HG02571 (cell line): ENCODE results near the gene GNAI2.
A peak's percentile ranks its signal among the peaks of the same experiment; 100 is the strongest.
"Not testable (repeated sequence)": the region's sequence is repeated elsewhere in the genome, so short reads cannot be mapped to it uniquely, and the experiment has no call there.

Experiments used
- ATAC-seq: cut with Tn5 transposase; IDR thresholded peaks from one replicate; pipeline ENCODE4 v1.9.1; 2021; ENCODE audit warnings: mild to moderate bottlenecking, moderate library complexity; ENCODE audit not compliant: unreplicated experiment

Gene GNAI2

GRCh38 chr3:50263478-50264382 is 27.7 kb downstream of the GNAI2 start:
- ATAC-seq: no peak

DNA sequence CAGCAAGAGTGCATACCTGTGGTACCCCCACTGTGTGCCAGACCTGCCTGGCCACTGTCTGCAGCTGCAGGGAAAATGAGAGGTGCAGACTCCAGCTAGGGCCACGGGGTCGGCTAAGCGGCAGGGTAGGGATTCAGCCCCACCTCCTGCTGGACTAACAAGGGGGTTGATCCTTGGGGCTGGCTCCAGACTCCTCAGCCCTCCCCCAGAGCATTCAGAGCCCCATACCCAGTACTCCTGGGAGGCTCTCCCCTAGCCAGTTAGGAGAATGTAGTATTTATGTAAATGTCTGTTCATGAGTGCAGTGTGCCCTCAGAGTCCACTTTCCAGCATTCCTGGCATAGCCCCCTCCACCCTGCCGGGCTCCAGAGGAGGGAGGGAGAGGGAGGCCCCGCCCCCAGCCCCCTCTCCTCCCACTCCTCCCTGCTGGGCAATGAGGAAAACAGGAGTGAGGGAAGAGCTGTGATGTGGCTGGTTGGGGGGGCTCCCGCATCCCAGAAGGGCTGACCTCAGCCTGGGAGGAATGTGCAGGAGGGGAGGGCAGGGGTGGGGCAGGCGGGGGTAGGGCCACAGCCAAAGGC is 28.5 kb downstream of the GNAI2 start:
- no peak for ATAC-seq

DNA sequence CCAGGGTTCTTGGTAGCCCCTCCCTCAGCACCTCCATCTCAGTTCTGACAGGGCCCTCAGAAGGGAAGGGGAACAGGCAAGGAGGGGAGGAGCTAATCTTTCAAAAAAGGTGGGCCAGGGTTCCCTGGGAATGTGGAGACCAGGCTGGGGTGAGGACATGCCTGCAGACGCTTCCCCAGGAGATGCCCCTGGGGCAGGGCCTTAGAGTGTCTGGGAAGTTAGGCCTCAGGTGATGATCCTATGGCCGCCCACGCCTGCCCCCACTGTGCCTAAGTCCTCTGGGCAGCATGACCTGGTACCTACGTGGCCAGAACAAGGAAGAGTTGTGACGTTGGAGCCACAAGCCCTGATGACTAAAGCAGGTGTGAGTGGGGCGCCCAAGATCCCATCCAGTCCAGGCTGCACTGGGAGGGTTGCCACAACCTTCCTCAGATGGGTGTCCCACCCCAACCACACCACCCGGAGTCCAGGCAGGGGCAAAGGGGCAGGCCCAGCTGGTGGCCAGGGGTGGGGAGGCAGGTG is 29.0 kb downstream of the GNAI2 start:
- no peak for ATAC-seq

- ATAC-seq: no peak
Observed at GRCh38 chr3:50265571-50265970, 29.6 kb downstream of the GNAI2 start.

DNA sequence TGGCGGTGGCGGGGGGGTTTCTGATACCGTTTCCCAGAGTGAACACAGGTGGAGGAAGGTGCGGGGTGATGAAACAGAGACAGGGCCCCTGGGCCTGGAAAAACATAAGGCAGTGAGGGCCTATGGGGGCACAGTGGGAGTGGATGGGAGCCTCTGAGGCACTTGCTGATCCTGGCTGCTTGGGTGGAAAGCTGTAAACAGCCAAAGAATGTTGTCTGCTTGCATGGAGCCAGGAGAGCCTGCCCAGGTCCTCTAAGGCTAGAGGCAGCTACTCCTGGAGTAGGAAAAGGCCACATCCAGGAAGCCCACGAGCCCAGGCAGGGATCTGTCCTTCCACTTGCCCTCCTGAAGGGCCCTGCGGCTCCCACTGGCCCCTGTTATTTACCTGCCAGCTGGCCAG is 30.0 kb downstream of the GNAI2 start:
- ATAC-seq: no peak

- ATAC-seq: no peak
Observed at GRCh38 chr3:50266836-50267235, 30.8 kb downstream of the GNAI2 start.

DNA sequence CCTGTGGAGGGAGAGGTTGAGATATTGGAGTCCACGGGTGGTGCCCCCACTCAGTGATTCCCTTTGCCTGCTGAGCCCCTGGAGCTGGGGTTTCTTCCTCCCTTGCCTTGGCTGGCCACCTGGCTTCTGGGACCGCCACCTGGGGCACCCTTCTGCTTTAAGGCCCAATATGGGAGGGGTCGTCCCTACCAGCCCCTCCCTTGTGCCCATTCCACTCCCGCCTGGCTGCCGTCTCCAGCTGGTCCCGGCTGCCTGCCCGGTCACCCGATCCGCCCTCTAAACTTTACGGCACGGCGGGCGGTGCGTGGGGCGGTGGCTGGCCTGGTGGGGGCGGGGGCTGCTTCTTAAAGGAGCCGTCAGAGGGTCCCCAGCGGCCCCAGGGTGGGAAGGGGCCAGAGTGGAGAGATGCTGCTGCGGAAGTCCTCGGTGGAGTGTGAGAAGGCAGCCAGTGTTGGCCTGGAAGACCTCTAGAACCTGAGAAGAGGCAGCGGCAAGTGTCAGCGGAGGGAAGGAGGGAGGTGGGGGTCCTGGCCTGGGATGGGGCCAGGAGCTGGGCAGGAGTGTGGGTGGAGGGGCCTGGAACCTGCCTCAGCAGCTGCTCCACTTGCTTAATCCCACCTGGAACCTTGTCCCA is 31.4 kb downstream of the GNAI2 start:
- ATAC-seq: no peak

DNA sequence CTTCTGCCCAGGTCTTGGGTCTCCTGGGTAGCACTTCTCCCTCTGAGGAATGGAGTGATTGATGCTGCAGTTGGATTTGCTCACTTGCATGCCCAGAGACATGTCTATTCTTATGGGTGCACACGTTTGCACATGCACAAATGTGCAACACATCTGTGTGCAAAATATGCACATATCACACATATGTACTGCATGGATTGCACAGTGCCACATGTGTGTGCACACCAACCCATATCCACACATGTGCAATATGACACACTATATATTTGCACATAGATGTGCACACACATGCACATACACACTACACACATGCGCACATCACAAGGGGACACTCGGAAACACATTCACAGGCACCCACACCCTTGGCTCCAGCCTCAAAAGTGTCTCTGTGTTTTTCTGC is 32.3 kb downstream of the GNAI2 start:
- ATAC-seq: no peak

GRCh38 chr3:50268703-50269451 is 32.9 kb downstream of the GNAI2 start, which contains the start of gene SEMA3B:
TSS of gene SEMA3B (plus strand) at chr3:50269147. CDS start at chr3:50269241, 94 bp downstream.
- ATAC-seq: no peak

DNA sequence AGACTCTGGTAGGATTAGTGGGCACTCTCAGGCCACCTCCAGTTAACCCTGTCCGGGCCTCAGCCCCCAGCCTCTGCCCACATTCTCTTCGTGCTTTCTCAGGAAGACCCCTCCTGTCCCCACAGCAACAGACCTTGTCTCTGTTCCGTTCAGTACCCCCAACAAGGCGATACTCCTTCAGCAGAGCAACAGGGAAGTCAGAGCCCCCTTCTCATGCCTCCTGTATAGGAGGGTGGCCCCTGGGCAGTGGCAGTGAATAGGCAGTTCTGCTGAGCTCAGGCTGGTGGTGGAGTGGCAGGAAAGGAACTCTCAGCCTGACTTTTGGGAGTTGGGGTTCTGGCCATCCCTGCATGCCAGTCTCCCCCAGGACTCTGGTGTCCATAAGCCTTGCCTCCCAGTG is 33.5 kb downstream of the GNAI2 start:
- no peak for ATAC-seq

GRCh38 chr3:50269977-50270413 is 34.0 kb downstream of the GNAI2 start:
- ATAC-seq: no peak

DNA sequence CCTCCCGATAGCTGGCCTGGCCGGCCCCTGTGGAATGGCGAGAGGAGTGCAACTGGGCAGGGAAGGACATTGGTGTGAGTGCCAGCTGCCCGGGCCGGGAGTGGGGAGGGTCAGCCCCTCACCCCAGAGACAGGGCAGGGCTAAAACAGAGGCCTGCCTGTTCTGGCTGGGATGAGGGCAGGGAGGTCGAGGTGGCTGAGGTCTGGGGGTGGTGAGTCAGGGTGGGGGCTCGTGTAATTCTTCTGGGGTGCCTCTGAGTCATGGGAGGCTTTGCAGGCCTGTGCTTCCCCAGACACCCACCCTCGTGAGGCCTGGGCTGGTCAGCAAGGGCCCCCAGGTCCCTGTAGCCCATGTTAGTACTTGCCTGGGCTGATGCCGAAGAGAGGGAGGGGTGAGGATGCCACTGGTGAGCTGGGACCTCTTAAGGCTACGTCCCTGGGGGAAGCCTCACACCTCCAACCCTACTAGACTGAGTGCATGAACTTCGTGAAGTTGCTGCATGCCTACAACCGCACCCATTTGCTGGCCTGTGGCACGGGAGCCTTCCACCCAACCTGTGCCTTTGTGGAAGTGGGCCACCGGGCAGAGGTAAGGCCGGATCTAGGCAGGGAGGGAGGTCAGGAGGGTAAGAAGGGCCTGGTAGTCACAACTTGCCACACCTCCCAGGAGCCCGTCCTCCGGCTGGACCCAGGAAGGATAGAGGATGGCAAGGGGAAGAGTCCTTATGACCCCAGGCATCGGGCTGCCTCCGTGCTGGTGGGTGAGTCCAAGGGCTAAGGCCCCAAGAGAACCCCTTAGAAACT is 34.6 kb downstream of the GNAI2 start:
- no peak for ATAC-seq

DNA sequence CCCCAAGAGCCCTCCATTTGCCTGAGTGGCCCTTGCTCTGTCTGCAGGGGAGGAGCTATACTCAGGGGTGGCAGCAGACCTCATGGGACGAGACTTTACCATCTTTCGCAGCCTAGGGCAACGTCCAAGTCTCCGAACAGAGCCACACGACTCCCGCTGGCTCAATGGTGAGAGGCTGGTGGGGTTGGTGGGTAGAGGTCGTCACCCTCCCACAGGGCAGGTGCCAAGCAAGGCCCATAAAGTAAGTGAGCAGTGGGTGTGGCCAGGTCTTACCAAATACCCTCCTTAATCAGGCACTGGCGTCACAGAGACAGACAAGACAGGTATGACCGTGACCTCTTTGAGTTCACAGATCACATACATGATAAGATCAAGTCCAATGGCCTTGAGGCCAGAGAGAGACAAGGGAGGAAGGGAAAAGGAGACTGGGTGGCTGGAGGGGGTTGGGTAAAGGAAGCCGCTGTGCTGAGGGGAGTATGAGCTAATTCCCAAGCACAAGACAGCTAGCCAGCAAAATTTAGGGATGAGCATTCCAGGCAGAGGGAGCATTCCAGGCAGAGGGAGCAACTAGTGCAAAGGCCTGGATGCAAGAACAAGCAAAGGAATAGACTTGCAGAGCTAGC is 35.4 kb downstream of the GNAI2 start:
- ATAC-seq: no peak

GRCh38 chr3:50272538-50272910 is 36.5 kb downstream of the GNAI2 start:
- ATAC-seq: not testable (repeated sequence)

GRCh38 chr3:50272911-50273688 is 37.1 kb downstream of the GNAI2 start:
- peak; percentile 67 for ATAC-seq

DNA sequence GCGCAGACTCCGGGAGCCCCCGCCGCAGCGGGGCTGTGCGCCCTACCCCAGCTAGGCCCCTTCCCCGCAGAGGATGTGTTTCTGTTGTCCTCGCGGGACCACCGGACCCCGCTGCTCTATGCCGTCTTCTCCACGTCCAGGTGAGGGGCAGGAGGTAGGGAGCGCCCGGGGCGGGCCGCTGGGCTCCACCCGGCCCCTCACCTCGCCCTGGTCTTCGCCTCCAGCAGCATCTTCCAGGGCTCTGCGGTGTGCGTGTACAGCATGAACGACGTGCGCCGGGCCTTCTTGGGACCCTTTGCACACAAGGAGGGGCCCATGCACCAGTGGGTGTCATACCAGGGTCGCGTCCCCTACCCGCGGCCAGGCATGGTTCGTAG is 37.7 kb downstream of the GNAI2 start:
- ATAC-seq: no peak

DNA sequence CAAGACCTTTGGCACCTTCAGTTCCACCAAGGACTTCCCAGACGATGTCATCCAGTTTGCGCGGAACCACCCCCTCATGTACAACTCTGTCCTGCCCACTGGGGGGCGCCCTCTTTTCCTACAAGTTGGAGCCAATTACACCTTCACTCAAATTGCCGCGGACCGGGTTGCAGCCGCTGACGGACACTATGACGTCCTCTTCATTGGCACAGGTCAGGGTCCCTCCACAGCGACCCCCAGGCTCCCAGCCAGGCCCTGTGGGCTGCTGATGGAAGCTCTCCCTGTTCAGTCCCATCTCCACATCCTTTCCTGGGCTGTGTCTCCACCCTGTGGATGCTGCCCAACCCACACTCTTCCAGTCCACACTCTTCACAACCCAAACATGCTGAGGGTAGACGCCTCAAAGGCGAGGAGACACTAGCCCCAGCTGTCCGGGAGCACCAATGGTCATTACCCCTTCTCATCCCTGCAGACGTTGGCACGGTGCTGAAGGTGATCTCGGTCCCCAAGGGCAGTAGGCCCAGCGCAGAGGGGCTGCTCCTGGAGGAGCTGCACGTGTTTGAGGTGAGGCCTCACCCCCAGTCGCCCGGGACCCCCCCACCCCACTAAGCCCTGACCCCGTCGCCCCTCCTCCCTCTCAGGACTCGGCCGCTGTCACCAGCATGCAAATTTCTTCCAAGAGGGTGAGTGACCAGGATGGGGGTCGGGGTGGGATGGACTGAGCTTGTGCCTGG is 38.5 kb downstream of the GNAI2 start:
- no peak for ATAC-seq
